ENCODE results near the gene ZYG11A. TPM values are rescaled to one million over a fixed set of nuclear protein-coding genes. Genes with fewer than 3 reads are reported as not detected.
"Not testable (repeated sequence)": the region's sequence is repeated elsewhere in the genome, so short reads cannot be mapped to it uniquely, and the experiment has no call there.

The ZYG11A gene
- total RNA-seq, 1 donor from 2014 or later = 0.30 TPM

GRCh38 chr1:52862666-52863458, 20.3 kb downstream of the ZYG11A start:
- no peaks in the 10 kb centered on the region for H3K27me3 ChIP-seq (ENCODE audit: insufficient read depth, low read length)
- no peaks in the 10 kb centered on the region for H3K36me3 ChIP-seq (ENCODE audit: insufficient read depth, low read length)
- H3K27ac ChIP-seq (ENCODE audit: low read depth, low read length) = no peak overlapping the region
- no peaks in the 10 kb centered on the region for H3K9me3 ChIP-seq (ENCODE audit: insufficient read depth, low read depth, low read length)
- H3K4me1 Mint-ChIP-seq (ENCODE audit: low read depth, unreplicated experiment) = no peaks in the 10 kb centered on the region
- no peak for TF ChIP-seq EZH2 (IDR thresholded peaks at IDR 0.05; ENCODE audit: insufficient read depth, low read length)
- TF ChIP-seq, protein P1, sequence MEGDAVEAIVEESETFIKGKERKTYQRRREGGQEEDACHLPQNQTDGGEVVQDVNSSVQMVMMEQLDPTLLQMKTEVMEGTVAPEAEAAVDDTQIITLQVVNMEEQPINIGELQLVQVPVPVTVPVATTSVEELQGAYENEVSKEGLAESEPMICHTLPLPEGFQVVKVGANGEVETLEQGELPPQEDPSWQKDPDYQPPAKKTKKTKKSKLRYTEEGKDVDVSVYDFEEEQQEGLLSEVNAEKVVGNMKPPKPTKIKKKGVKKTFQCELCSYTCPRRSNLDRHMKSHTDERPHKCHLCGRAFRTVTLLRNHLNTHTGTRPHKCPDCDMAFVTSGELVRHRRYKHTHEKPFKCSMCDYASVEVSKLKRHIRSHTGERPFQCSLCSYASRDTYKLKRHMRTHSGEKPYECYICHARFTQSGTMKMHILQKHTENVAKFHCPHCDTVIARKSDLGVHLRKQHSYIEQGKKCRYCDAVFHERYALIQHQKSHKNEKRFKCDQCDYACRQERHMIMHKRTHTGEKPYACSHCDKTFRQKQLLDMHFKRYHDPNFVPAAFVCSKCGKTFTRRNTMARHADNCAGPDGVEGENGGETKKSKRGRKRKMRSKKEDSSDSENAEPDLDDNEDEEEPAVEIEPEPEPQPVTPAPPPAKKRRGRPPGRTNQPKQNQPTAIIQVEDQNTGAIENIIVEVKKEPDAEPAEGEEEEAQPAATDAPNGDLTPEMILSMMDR (IDR thresholded peaks at IDR 0.05; ENCODE audit: insufficient read depth, low read depth, low read length) = no peak
- H3K4me1 ChIP-seq (ENCODE audit: insufficient read depth, low read length) = no peaks in the 10 kb centered on the region
- H2AFZ ChIP-seq (ENCODE audit: low read depth, low read length) = no peak overlapping the region
- no peaks in the 10 kb centered on the region for H3K27me3 Mint-ChIP-seq (ENCODE audit: low read depth, unreplicated experiment)
- no peaks in the 10 kb centered on the region for H3K9me3 Mint-ChIP-seq (ENCODE audit: unreplicated experiment)
- H3K9ac ChIP-seq (ENCODE audit: low read length) = no peak overlapping the region
- no peak overlapping the region for H3K4me2 ChIP-seq (ENCODE audit: low read length)
- H3K27ac Mint-ChIP-seq (ENCODE audit: unreplicated experiment) = no peak overlapping the region
- no peak overlapping the region for H3K4me3 Mint-ChIP-seq (ENCODE audit: unreplicated experiment)
- no peak overlapping the region for H3K4me3 ChIP-seq (ENCODE audit: insufficient read depth, low read depth, low read length)
- H4K20me1 ChIP-seq (ENCODE audit: insufficient read depth, low read length) = no peaks in the 10 kb centered on the region
- no peaks in the 10 kb centered on the region for H3K79me2 ChIP-seq (ENCODE audit: insufficient read depth, low read length)
- peaks cover 2% of the 10 kb centered on the region for H3K36me3 Mint-ChIP-seq (ENCODE audit: low read depth, unreplicated experiment)
- DNase-seq (ENCODE audit: low read depth) = no peak
- no peak for FAIRE-seq

DNA sequence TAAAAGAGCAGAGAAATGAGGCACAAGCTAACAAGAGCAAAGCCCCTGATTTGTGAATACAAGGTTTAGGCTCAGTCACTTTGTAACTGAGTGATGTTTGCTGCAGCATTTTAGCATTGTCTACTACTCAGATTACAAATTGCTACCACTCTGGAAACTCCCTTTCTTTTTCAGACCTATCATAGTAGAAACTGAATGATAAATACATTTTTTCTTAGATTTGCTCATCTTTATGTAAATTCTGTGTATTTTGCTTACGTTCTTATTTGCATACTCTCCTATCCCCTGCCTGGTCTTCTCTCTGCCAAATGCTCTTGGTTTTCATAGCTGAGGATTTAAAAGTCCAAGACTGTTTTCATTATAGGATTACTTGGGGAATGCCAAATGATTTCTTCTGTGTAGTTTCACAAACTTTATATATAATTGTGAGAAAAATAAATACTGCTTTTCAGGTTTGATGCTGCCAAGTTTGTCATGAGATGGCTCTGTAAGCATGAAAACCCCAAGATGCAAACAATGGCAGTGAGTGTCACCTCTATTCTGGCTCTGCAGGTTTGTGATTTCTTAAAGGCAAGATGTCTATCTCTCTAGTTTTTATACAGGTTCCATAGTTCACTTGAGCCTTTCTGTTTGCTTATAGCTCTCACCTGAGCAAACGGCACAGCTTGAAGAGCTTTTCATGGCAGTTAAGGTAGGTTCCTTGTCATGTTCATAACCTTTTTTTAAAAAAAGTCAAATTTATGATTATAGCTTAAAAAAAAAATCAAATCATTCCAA, 24.7 kb downstream of the ZYG11A start:
- no peaks in the 10 kb centered on the region for H3K4me1 Mint-ChIP-seq (ENCODE audit: low read depth, unreplicated experiment)
- Histone ChIP-seq H3K4me1 (ENCODE audit: insufficient read depth, low read length) (no peaks in the 10 kb centered on the region), H3K36me3 (ENCODE audit: insufficient read depth, low read length) (no peaks in the 10 kb centered on the region), H4K20me1 (ENCODE audit: insufficient read depth, low read length) (no peaks in the 10 kb centered on the region), H3K27me3 (ENCODE audit: insufficient read depth, low read length) (no peaks in the 10 kb centered on the region), H3K27ac (ENCODE audit: low read depth, low read length) (no peak overlapping the region), H3K4me2 (ENCODE audit: low read length) (no peak overlapping the region), H3K79me2 (ENCODE audit: insufficient read depth, low read length) (no peaks in the 10 kb centered on the region), H3K9ac (ENCODE audit: low read length) (no peak overlapping the region), H2AFZ (ENCODE audit: low read depth, low read length) (no peak overlapping the region), H3K9me3 (ENCODE audit: insufficient read depth, low read depth, low read length) (no peaks in the 10 kb centered on the region), H3K4me3 (ENCODE audit: insufficient read depth, low read depth, low read length) (no peak overlapping the region)
- no peak for TF ChIP-seq EZH2 (IDR thresholded peaks at IDR 0.05; ENCODE audit: insufficient read depth, low read length)
- TF ChIP-seq, protein P1 (IDR thresholded peaks at IDR 0.05; ENCODE audit: insufficient read depth, low read depth, low read length) = no peak
- peaks cover 2% of the 10 kb centered on the region for H3K36me3 Mint-ChIP-seq (ENCODE audit: low read depth, unreplicated experiment)
- H3K27ac Mint-ChIP-seq (ENCODE audit: unreplicated experiment) = no peak overlapping the region
- no peaks in the 10 kb centered on the region for H3K27me3 Mint-ChIP-seq (ENCODE audit: low read depth, unreplicated experiment)
- no peak overlapping the region for H3K4me3 Mint-ChIP-seq (ENCODE audit: unreplicated experiment)
- FAIRE-seq (no peak), DNase-seq (ENCODE audit: low read depth) (no peak)
- no peaks in the 10 kb centered on the region for H3K9me3 Mint-ChIP-seq (ENCODE audit: unreplicated experiment)

- H3K9me3 Mint-ChIP-seq (ENCODE audit: unreplicated experiment); H3K27me3 ChIP-seq (ENCODE audit: insufficient read depth, low read length); H3K36me3 ChIP-seq (ENCODE audit: insufficient read depth, low read length); H3K9me3 ChIP-seq (ENCODE audit: insufficient read depth, low read depth, low read length); FAIRE-seq; H3K36me3 Mint-ChIP-seq (ENCODE audit: low read depth, unreplicated experiment); H3K4me1 Mint-ChIP-seq (ENCODE audit: low read depth, unreplicated experiment); H3K4me1 ChIP-seq (ENCODE audit: insufficient read depth, low read length); H3K27ac Mint-ChIP-seq (ENCODE audit: unreplicated experiment); H3K79me2 ChIP-seq (ENCODE audit: insufficient read depth, low read length); H3K9ac ChIP-seq (ENCODE audit: low read length); H4K20me1 ChIP-seq (ENCODE audit: insufficient read depth, low read length); H3K4me2 ChIP-seq (ENCODE audit: low read length); DNase-seq (ENCODE audit: low read depth); H3K4me3 ChIP-seq (ENCODE audit: insufficient read depth, low read depth, low read length); H2AFZ ChIP-seq (ENCODE audit: low read depth, low read length); H3K27ac ChIP-seq (ENCODE audit: low read depth, low read length); H3K4me3 Mint-ChIP-seq (ENCODE audit: unreplicated experiment); H3K27me3 Mint-ChIP-seq (ENCODE audit: low read depth, unreplicated experiment): not testable (repeated sequence)
Observed at GRCh38 chr1:52869727-52870126, 27.2 kb downstream of the ZYG11A start.

All from astrocyte (in vitro differentiated cells and primary cell).